ENCODE data around the gene GLIPR2. TPM values are rescaled to one million over a fixed set of nuclear protein-coding genes. Genes with fewer than 3 reads are reported as not detected.

Gene GLIPR2
- polyA plus RNA-seq, 1 of the 3 experiments (the other 2 are of a cell fraction) = 38.3 TPM

- Histone ChIP-seq H3K79me2 (ENCODE audit: insufficient read depth) (no peaks in the 10 kb centered on the region), H4K20me1 (ENCODE audit: insufficient read depth) (no peaks in the 10 kb centered on the region), H3K9ac (no peak overlapping the region), H3K36me3 (replicated peaks in 1 of 2; ENCODE audit: control insufficient read depth in 1 of 2, insufficient read depth in 2 of 2, low read length in 1 of 2) (peaks cover 34 to 43% of the 10 kb centered on the region in 2 experiments), H3K9me2 (no peaks in the 10 kb centered on the region), H3F3A (replicated peaks; ENCODE audit: insufficient read depth) (peaks cover 9% of the 10 kb centered on the region), H2AFZ (ENCODE audit: low read depth) (no peak overlapping the region), H3K4me2 (no peak overlapping the region), H3K4me3 (ENCODE audit: low read depth in 2 of 2, low read length in 1 of 2) (no peak overlapping the region), H3K9me3 (no peaks in the 10 kb centered on the region), H3K27ac (ENCODE audit: low read depth in 2 of 2, low read length in 1 of 2) (no peak overlapping the region), H3K4me1 (ENCODE audit: control insufficient read depth in 1 of 2, insufficient read depth in 2 of 2, low read depth in 1 of 2, low read length in 1 of 2) (no peaks in the 10 kb centered on the region; a peak in 1 of 4 replicates), H3K27me3 (ENCODE audit: insufficient read depth) (no peaks in the 10 kb centered on the region)
- DNase-seq = no peak
- WGBS (ENCODE audit: low lambda C conversion rate) = 96% methylated on average over 2 of the region's 2 CpGs
- POLR2A ChIA-PET = no interaction called here
- CTCF ChIA-PET = no interaction called here
- TF ChIP-seq NRF1 (IDR thresholded peaks at IDR 0.05; ENCODE audit: low read depth, low read length) = no peak
- no peak for TF ChIP-seq TCF12 (IDR thresholded peaks at IDR 0.05)
- no peak for TF ChIP-seq GABPA (IDR thresholded peaks at IDR 0.05; ENCODE audit: low read depth)
- no peak for TF ChIP-seq GATA2 (CRISPR knock-in tag; IDR thresholded peaks at IDR 0.05)
- TF ChIP-seq, protein P1, sequence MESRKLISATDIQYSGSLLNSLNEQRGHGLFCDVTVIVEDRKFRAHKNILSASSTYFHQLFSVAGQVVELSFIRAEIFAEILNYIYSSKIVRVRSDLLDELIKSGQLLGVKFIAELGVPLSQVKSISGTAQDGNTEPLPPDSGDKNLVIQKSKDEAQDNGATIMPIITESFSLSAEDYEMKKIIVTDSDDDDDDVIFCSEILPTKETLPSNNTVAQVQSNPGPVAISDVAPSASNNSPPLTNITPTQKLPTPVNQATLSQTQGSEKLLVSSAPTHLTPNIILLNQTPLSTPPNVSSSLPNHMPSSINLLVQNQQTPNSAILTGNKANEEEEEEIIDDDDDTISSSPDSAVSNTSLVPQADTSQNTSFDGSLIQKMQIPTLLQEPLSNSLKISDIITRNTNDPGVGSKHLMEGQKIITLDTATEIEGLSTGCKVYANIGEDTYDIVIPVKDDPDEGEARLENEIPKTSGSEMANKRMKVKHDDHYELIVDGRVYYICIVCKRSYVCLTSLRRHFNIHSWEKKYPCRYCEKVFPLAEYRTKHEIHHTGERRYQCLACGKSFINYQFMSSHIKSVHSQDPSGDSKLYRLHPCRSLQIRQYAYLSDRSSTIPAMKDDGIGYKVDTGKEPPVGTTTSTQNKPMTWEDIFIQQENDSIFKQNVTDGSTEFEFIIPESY (IDR thresholded peaks at IDR 0.05; ENCODE audit: borderline replicate concordance, low read depth) = no peak
- TF ChIP-seq MEF2A (IDR thresholded peaks at IDR 0.05; ENCODE audit: borderline replicate concordance, low read depth) = no peak
- TF ChIP-seq RAD21 (IDR thresholded peaks at IDR 0.05; ENCODE audit: low read length) = no peak
- no peak for TF ChIP-seq SIN3A (IDR thresholded peaks at IDR 0.05; ENCODE audit: borderline replicate concordance, low read depth, low read length)
- no peak for TF ChIP-seq ELF1 (IDR thresholded peaks at IDR 0.05)
- no peak for TF ChIP-seq FOXM1 (IDR thresholded peaks at IDR 0.05; ENCODE audit: low read depth)
- TF ChIP-seq MXI1 (IDR thresholded peaks at IDR 0.05; ENCODE audit: low read depth, low read length) = no peak
- no peak for TF ChIP-seq IRF3 (IDR thresholded peaks at IDR 0.05; ENCODE audit: low read depth, low read length)
- TF ChIP-seq SMC3 (IDR thresholded peaks at IDR 0.05; ENCODE audit: low read depth, low read length) = no peak
- no peak for TF ChIP-seq EP300 (IDR thresholded peaks at IDR 0.05; ENCODE audit: borderline replicate concordance in 1 of 2, low read depth in 1 of 2, low read length in 1 of 2)
Measured at GRCh38 chr9:36123515-36123914, 13.0 kb upstream of the GLIPR2 start.

GRCh38 chr9:36125062-36125855 is 11.3 kb upstream of the GLIPR2 start:
- CTCF ChIA-PET = interaction anchor here (0.7 to 2.1 kb wide), 5 partner anchors 9 to 24 kb away, joined by 3 to 7 read pairs (median 3); no protein-coding TSS in a partner anchor
- Histone ChIP-seq H3K36me3 (replicated peaks in 1 of 2; ENCODE audit: control insufficient read depth in 1 of 2, insufficient read depth in 2 of 2, low read length in 1 of 2) (peaks cover 24 to 32% of the 10 kb centered on the region in 2 experiments), H3K9ac (no peak overlapping the region), H3F3A (replicated peaks; ENCODE audit: insufficient read depth) (peaks cover 14% of the 10 kb centered on the region), H3K9me2 (no peaks in the 10 kb centered on the region), H3K27ac (ENCODE audit: low read depth in 2 of 2, low read length in 1 of 2) (no peak overlapping the region), H3K27me3 (ENCODE audit: insufficient read depth) (no peaks in the 10 kb centered on the region), H3K9me3 (no peaks in the 10 kb centered on the region), H3K4me1 (ENCODE audit: control insufficient read depth in 1 of 2, insufficient read depth in 2 of 2, low read depth in 1 of 2, low read length in 1 of 2) (no peaks in the 10 kb centered on the region), H3K4me2 (no peak overlapping the region), H2AFZ (ENCODE audit: low read depth) (no peak overlapping the region), H4K20me1 (ENCODE audit: insufficient read depth) (no peaks in the 10 kb centered on the region), H3K79me2 (ENCODE audit: insufficient read depth) (no peaks in the 10 kb centered on the region), H3K4me3 (ENCODE audit: low read depth in 2 of 2, low read length in 1 of 2) (no peak overlapping the region)
- WGBS (ENCODE audit: low lambda C conversion rate) = 74% methylated on average over 10 of the region's 10 CpGs
- DNase-seq = no peak
- TF ChIP-seq MXI1 (IDR thresholded peaks at IDR 0.05; ENCODE audit: low read depth, low read length) (no peak), POLR2AphosphoS5 (IDR thresholded peaks at IDR 0.05; ENCODE audit: low read depth, low read length) (no peak), EP300 (IDR thresholded peaks at IDR 0.05; ENCODE audit: borderline replicate concordance in 1 of 2, low read depth in 1 of 2, low read length in 1 of 2) (no peak), TEAD4 (IDR thresholded peaks at IDR 0.05; ENCODE audit: borderline replicate concordance, insufficient read depth) (no peak), YY1 (IDR thresholded peaks at IDR 0.05; ENCODE audit: low read depth) (no peak), NFIC (IDR thresholded peaks at IDR 0.05; ENCODE audit: borderline replicate concordance) (no peak), EZH2phosphoT487 (IDR thresholded peaks at IDR 0.05; ENCODE audit: borderline replicate concordance, low read depth) (no peak), NRF1 (IDR thresholded peaks at IDR 0.05; ENCODE audit: low read depth, low read length) (no peak)
- TF ChIP-seq, protein P1 (IDR thresholded peaks at IDR 0.05; ENCODE audit: borderline replicate concordance, low read depth) = no peak
- POLR2A ChIA-PET = no interaction called here

Measured in SK-N-SH (cell line).